Fibroblast of skin of back (primary cell): ENCODE data around the gene SCAF11.

Experiments used
- DNase-seq: peaks from one replicate; pipeline ENCODE4 v3.0.0-alpha.2; 2013

Gene SCAF11

GRCh38 chr12:45912774-45913173 is 77.6 kb downstream of the SCAF11 start:
- no peak for DNase-seq

DNA sequence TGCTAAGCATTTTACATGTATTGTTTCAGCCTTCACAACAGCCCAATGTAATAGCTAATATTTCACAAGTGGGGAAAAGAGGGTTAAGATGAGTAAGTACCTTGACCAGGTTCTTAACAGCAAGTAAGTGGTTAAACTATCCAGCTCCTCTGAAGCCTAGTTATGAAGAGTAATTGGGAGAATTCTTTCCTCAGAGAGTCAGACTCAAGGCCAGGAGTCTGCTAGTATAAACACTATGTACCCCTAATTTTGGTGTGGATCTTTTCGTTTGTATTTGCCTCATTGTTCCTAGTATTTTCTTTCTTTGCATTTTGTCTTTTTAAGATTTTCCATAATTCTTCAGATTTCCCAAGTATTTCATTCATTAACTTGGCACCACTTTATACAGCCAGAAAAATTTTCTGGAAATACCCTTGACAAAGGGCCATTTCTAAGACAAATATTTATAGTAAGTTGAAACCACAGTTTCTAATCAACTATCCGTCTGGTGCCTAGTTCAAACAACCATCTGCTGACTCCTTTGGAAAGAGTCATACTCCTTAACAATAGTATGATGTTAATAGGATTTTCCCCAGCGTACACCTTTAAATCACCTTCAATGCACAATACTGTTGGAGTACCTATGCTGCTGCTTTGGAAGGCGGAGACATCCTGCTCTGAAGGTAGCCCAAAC is 81.2 kb downstream of the SCAF11 start:
- no peak for DNase-seq

DNA sequence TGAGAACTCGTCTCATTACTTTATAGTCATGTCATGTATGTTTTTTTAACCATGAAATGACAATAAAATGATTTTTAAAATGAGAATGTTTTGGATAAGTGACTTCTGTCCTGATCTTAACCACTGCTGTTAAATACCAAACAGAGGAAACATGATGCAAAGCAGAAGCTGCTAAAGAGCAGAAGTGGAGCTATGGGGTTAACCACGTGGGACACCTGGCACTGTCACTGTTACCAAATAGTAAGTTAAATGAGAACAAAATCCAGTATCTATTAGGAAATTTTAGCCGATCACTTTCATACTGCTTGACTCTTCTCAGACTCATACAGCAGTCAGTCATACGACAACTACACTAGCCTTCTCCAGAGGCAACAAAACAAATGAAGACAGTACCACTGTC is 82.4 kb downstream of the SCAF11 start:
- DNase-seq = no peak

- DNase-seq = no peak
Observed at GRCh38 chr12:45898094-45898493, 92.3 kb downstream of the SCAF11 start.

DNA sequence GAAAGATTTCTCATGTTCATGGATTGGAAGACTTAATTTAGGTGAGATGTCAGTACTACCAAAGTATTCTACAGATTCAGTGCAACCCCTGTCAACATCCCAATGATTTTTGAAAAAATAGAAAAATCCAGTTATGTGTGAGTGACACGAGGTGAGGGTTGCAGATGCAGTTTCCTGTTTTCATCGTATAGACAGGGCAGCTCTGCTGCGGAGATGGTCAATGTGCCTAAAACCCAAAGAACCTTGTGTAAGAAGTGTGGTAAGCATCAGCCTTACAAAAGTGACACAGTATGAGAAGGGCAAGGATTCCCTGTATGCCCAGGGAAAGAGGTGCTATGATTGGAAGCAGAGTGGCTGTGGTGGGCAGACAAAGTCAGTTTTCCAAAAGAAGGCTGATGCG is 94.4 kb downstream of the SCAF11 start:
- no peak for DNase-seq

GRCh38 chr12:45893240-45893639 is 97.1 kb downstream of the SCAF11 start:
- peak; percentile 24 for DNase-seq

DNA sequence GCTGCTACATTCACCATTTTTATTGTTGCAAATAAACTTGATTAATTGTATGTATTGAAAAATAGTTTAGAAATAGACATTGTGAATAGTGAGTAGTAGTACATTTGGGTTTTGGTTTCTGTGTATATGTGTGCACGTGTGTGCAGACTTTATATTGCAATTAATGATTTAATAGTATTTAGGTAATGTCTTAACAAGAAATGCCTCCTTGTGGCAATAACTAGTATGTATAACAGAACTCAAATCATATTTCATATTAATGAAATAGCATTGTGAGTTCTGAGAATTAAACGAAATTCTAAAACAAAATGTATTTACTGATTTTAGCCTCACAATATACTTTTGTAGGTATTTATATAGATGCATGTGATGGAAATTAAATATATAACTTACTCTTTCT is 100.1 kb downstream of the SCAF11 start:
- no peak for DNase-seq

DNA sequence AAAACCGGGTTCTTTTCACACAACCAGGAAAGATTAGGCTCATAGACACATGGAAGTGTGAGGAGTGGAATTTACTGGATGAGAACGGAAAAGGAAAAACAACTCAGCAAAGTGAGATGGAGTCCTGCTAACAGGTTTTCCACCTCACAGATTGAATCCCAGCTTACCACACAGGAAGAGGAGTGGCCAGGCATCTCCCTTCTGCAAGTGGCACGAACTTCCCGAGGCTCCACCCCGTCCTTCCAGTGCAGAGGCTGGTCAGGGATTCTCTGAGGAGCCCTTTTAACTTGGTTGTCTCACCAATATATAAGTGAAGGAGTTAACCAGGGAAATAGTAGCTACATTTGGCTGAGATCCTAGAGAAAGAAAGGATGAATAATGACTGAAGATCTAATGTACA is 102.8 kb downstream of the SCAF11 start:
- no peak for DNase-seq

GRCh38 chr12:45886685-45887084 is 103.7 kb downstream of the SCAF11 start:
- no peak for DNase-seq

DNA sequence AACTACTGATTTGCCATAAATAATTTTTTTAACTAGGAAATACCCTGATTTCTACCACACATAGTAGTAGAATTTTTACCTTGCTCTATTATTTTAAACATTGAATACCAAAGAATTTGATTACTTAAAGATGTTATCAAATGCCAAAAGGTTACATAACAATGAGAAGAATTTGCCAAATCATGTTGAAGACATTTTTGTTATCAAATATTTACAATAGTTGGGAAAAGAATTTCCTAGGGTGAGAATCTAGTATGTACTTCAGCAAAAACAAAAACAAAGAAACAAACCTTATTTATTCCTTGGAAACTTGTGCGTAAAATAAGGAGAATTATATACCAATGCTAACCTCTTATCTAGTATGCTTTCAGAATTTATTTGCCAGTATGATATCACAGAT is 107.2 kb downstream of the SCAF11 start:
- peak; percentile 1 for DNase-seq

DNA sequence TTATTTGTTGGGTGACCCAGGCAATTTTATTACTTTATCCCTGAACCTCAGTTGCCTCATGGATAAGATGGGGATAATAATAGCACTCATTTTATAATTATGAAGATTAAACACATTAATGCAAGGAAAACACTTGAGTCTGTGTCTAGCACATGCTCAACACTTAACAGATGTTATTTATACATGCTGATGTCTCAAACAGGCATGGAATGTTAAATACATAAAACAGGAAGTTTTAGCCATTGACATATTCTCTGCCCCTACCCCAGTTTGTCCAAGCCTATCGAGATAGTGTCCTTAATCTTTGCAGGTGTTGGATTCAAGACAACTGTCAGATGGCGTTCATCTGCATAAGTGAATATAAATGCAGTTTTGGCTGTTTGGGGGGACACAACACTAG is 109.8 kb downstream of the SCAF11 start:
- DNase-seq = no peak

GRCh38 chr12:45879363-45879895 is 110.9 kb downstream of the SCAF11 start:
- DNase-seq = no peak

GRCh38 chr12:45878630-45879255 is 111.6 kb downstream of the SCAF11 start:
- no peak for DNase-seq

- DNase-seq = no peak
Observed at GRCh38 chr12:45877069-45877468, 113.3 kb downstream of the SCAF11 start.

GRCh38 chr12:45872446-45872845 is 117.9 kb downstream of the SCAF11 start:
- no peak for DNase-seq
